HG02642 (cell line): Measurements from ENCODE around the gene CCDC200.
"Not testable (repeated sequence)": the region's sequence is repeated elsewhere in the genome, so short reads cannot be mapped to it uniquely, and the experiment has no call there.

Experiments used
- ATAC-seq: cut with Tn5 transposase; IDR thresholded peaks from one replicate; pipeline ENCODE4 v1.9.1; 2021; ENCODE audit warnings: mild to moderate bottlenecking; ENCODE audit not compliant: unreplicated experiment, poor library complexity

The CCDC200 gene

DNA sequence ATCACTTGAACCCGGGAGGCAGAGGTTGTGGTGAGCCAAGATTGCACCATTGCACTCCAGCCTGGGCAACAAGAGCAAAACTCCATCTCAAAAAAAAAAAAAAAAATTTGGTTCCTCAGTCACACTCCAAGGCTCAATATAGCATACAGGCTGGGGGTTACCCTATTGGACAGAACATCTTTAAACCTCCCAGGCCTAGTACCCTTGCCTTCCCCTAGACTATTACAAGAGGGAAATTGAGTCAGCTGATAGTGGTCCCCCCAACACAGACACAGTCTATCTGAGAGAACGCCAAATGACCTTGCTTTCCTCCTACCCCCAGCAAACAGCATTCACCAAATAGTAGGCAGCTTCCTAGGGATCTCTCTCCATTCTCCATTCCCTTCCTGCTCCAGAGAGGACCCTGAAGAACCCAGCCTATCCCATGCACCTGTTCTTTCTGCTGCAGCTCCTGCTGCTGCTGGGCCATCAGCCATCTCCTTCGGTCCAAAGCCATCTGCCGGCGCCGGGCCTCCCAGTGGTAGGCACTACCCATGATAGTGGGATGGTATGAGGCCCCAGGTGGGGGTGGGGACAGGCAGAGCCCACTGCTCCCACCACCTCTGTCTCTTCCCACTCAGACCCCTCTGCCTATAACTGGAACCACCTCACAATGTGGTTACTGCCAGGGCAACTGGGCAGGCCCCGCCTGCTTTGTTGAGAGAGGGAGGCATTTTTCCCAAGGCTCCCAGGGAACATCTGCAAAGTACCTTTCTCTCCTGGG is at the start of gene CCDC200:
Gene CCDC200 (minus strand): TSS at position 604 of the 763 bp plus-strand sequence. CDS start 69 bp downstream, at position 535.
- ATAC-seq: not testable (repeated sequence)

DNA sequence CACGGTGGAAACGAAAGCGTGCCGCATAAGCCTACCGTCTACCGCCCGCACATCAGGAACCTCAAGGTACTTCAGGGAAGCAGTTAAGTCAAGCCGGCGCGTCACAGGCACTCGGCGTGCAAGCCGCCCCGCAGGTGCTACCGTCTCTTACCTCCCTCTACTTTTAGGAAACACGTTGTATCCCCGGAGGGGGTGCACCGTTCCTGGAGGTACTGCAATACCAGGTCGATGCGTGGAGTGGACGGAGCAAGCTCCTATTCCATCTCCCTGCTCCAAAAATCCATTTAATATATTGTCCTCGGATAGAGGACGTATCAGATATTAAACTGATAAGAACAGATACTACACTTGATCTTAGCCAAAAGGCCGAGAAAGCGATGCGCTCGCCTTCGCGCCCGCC is 44.5 kb upstream of the CCDC200 start:
- ATAC-seq: not testable (repeated sequence)

DNA sequence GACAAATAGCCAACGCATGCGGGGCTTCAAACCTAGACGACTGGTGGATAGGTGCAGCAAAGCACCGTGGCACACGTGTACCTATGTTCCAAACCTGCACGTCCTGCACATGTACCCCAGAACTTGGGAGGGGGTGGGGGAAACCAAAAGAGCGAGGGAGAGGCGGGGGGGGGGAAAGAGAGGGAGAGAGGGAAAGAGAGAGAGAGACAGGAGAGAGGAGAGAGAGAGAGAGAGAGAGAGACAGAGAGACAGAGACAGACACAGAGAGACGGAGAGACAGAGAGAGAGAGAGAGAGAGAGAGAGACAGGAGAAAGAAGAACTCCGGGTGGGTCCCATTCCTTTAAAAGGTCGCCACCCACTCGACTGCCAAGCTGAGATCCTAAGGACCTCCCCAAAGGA is 44.1 kb upstream of the CCDC200 start:
- ATAC-seq: not testable (repeated sequence)

DNA sequence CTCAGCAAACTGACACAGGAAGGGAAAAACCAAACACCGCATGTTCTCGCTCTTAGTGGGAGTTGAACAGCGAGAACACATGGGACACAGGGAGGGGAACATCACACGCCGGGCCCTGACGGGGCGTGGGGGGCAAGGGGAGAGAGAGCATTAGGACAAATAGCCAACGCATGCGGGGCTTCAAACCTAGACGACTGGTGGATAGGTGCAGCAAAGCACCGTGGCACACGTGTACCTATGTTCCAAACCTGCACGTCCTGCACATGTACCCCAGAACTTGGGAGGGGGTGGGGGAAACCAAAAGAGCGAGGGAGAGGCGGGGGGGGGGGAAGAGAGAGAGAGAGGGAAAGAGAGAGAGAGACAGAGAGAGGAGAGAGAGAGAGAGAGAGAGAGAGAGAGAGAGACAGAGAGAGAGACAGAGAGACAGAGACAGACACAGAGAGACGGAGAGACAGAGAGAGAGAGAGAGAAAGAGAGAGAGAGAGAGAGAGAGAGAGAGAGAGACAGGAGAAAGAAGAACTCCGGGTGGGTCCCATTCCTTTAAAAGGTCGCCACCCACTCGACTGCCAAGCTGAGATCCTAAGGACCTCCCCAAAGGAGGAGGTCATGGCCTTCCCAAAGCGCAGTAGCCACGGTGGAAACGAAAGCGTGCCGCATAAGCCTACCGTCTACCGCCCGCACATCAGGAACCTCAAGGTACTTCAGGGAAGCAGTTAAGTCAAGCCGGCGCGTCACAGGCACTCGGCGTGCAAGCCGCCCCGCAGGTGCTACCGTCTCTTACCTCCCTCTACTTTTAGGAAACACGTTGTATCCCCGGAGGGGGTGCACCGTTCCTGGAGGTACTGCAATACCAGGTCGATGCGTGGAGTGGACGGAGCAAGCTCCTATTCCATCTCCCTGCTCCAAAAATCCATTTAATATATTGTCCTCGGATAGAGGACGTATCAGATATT is 42.4 kb upstream of the CCDC200 start:
- not testable (repeated sequence) for ATAC-seq

DNA sequence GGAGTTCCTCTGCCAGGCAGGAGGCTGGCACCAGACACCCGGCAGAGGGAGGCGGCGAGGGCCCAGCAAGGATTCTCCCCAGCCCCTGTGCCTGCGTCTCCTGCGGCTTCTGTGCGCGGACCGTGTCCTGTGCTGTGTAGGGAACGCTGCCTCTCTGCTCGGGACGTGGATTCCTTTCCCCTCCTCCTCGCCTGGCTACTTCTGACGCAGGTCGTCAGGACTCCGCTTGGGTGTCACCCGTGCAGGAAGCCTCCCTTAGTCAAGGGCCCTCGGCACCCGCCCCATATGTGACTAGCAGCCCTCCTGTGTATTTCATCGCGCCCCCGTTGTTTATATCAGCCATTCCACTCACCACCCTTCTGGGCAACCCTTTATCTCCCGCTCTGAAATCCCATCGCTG is 18.0 kb upstream of the CCDC200 start:
- not testable (repeated sequence) for ATAC-seq

DNA sequence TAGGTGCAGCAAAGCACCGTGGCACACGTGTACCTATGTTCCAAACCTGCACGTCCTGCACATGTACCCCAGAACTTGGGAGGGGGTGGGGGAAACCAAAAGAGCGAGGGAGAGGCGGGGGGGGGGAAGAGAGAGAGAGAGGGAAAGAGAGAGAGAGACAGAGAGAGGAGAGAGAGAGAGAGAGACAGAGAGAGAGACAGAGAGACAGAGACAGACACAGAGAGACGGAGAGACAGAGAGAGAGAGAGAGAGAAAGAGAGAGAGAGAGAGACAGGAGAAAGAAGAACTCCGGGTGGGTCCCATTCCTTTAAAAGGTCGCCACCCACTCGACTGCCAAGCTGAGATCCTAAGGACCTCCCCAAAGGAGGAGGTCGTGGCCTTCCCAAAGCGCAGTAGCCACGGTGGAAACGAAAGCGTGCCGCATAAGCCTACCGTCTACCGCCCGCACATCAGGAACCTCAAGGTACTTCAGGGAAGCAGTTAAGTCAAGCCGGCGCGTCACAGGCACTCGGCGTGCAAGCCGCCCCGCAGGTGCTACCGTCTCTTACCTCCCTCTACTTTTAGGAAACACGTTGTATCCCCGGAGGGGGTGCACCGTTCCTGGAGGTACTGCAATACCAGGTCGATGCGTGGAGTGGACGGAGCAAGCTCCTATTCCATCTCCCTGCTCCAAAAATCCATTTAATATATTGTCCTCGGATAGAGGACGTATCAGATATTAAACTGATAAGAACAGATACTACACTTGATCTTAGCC is 12.4 kb upstream of the CCDC200 start:
- not testable (repeated sequence) for ATAC-seq

DNA sequence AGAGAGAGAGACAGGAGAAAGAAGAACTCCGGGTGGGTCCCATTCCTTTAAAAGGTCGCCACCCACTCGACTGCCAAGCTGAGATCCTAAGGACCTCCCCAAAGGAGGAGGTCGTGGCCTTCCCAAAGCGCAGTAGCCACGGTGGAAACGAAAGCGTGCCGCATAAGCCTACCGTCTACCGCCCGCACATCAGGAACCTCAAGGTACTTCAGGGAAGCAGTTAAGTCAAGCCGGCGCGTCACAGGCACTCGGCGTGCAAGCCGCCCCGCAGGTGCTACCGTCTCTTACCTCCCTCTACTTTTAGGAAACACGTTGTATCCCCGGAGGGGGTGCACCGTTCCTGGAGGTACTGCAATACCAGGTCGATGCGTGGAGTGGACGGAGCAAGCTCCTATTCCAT is 11.2 kb upstream of the CCDC200 start:
- not testable (repeated sequence) for ATAC-seq

DNA sequence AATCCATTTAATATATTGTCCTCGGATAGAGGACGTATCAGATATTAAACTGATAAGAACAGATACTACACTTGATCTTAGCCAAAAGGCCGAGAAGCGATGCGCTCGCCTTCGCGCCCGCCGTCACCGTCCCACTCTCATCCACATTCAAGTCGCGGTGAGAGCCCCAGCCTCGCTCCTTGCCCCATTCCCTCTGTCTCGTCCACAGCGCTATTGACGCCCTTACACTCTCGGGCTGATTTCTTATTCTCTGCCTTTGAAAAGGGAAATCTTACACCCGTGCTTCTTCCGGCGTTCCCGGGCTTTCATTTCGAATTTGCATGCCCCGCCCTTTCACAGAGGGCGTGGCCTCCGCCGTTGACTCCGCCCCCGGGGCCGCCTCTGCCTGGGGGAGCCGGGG is 5.5 kb upstream of the CCDC200 start, which contains the start of gene RNU2-1:
Gene RNU2-1 (minus strand): TSS at position 101 of the 400 bp plus-strand sequence.
- not testable (repeated sequence) for ATAC-seq

DNA sequence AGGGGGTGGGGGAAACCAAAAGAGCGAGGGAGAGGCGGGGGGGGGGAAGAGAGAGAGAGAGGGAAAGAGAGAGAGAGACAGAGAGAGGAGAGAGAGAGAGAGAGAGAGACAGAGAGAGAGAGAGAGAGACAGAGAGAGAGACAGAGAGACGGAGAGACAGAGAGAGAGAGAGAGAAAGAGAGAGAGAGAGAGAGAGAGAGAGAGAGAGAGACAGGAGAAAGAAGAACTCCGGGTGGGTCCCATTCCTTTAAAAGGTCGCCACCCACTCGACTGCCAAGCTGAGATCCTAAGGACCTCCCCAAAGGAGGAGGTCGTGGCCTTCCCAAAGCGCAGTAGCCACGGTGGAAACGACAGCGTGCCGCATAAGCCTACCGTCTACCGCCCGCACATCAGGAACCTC is 4.8 kb upstream of the CCDC200 start:
- ATAC-seq: not testable (repeated sequence)

DNA sequence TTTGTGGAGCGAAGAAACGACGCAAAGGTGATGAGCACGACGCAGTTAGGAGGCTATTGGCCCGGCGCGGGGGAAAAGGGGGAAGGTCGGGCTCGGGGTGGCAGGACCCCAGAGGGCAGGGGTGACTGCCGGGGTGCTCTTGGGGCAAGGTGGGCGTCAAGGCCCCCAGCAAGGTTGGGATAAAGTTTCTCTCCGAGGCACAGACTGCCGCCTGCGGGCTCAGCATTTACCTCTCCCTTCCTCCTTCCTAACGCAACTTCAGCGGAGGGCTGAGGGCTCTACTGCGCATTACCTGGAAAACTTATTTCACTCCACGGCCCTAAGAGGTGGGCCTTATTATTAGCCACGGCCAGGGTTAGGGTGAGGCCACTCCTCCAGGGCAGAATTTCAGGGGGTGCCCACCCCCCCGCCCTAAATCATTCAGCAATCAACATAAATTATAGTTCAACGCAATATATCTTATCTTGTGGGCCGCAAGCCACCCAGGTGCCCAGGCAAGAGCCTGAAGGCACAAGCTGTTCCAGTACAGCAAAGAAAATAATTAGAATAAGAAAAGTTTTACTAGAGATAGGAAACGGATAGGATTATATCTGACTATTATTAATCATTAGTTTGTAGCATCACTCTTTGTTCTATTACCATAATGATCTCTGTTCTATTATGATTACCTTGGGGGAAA is 3.7 kb upstream of the CCDC200 start:
- not testable (repeated sequence) for ATAC-seq

DNA sequence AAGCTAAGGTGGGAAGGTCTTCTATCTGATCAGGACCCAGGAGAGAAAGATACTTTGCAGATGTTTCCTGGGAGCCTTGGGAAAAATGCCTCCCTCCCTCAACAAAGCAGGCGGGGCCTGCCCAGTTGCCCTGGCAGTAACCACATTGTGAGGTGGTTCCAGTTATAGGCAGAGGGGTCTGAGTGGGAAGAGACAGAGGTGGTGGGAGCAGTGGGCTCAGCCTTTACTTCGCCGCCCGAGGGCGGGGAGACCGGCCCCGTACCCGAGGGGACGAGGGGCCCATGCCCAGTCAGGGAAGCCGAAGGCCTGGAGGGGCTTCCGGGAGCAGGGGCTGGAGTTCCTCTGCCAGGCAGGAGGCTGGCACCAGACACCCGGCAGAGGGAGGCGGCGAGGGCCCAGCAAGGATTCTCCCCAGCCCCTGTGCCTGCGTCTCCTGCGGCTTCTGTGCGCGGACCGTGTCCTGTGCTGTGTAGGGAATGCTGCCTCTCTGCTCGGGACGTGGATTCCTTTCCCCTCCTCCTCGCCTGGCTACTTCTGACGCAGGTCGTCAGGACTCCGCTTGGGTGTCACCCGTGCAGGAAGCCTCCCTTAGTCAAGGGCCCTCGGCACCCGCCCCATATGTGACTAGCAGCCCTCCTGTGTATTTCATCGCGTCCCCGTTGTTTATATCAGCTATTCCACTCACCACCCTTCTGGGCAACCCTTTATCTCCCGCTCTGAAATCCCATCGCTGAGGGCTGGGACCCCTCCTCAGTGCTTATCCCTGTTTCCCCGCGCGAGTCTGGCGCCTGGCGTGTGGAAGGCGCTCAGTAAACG is 3.0 kb upstream of the CCDC200 start:
- not testable (repeated sequence) for ATAC-seq

DNA sequence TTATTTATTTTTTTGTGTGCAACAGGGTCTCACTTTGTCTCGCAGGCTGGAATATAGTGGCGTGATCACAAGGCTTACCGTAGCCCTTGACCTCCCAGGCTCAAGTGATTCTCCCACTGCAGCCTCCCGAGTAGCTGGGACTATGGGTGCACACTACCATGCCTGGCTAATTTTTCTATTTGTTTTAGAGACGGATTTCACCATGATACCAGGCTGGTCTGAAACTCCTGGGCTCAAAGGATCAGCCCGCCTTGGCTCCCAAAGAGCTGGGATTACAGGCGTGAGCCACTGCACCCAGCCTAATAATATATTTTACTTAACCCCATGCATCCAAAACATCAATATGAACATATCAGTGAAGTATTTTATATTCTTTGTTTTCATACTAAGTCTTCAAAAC is 2.0 kb downstream of the CCDC200 start:
- no peak for ATAC-seq

DNA sequence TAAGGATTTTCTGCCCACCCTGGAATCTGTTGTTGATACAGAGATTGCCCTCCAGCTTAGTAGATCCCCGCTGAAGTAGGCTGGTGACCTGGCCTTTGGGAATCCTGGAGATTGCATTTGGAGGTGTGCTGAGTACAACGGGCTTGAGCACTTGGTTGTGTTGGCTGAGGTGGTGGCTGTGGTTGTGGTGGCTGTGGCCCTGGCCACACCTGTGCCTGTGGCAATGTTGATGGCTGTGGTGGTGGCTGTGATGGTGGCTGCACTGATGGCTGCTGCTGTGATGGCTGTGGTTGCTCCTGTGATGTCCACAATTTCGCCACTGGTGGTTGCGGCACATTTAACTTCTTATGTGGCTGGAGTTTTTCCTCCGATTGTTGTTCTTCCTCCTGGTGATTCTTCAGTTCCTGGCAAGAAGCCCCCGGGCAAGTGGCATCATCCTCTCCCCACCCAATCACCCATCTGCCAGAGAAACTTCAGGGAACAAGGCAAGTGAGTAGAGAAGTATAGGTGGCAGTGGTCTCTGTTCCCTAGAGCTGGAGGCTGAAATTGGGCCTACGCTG is 4.2 kb downstream of the CCDC200 start:
- ATAC-seq: no peak

DNA sequence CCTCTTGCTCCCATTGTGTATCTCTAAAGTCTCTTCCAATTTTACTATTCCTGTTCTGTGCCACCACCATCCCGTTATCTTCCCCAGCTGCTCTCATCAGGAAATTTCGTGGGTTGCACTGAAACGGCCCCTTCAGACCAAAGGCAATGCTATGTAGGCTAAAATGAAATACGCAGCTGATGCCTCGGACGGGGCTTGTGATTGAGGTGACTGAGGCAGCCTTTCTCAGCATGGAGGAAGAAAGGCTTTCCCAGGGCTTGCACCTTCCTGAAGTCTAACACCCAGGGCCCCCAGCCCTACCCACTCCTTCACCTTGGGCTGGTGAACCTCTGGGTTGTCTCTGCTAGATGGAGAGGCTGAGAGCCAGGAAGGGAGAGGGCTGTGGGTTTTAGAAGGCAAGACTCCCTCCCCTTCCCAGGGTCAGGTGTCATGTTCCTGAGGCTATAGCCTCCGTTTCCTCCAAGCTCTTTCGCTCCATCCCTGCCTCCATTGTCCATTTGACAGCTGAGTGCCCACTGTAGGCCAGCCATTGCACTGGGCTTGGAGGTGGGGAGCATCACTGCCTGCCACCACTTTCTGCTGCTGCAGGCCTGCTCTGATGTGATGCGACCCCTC is 7.8 kb downstream of the CCDC200 start:
- ATAC-seq: no peak

DNA sequence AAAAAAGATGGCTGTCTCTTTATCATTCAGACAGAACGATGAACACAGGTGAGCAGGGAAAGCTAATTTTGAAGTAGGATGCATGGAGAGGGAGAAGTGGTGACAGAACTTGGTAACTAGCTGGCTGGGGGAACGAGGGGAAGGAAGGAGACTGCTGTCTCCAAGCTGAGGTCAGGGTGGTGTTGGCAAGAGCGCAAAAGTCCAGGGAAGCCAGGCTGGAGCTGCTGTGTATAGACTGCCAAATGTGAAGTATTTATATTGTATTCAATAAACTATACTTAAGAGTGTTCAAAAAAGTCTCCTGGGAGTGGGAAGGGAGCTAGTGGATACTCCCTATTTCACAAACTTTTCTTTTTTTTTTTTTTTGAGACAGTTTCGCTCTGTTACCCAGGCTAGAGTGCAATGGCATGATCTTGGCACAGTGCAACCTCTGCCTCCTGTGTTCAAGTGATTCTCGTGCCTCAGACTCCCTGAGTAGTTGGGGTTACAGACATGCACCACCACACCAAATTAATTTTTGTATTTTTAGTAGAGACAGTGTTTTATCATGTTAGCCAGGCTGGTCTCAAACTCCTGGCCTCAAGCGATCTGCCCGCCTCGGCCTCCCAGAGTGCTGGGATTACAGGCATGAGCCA is 8.6 kb downstream of the CCDC200 start:
- no peak for ATAC-seq

DNA sequence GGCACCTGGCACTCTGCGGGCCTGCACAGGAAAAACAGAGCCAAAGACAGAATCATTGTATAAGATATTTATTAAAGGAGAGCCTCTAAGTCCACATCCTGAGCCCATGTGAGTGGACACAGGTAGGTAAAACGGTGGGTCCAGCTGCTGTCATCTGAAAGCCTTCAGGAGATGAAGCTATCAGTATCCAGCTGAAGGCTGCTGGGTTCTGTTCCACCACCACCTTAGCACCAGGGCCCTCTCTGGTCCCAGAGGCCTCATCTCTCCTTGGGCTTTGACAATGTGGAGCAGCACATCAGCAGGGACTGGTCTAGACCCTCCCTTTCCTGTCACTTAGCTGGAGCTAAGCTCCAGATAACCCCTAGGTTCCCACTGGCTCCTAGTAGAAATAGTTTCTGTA is 9.4 kb downstream of the CCDC200 start:
- no peak for ATAC-seq

DNA sequence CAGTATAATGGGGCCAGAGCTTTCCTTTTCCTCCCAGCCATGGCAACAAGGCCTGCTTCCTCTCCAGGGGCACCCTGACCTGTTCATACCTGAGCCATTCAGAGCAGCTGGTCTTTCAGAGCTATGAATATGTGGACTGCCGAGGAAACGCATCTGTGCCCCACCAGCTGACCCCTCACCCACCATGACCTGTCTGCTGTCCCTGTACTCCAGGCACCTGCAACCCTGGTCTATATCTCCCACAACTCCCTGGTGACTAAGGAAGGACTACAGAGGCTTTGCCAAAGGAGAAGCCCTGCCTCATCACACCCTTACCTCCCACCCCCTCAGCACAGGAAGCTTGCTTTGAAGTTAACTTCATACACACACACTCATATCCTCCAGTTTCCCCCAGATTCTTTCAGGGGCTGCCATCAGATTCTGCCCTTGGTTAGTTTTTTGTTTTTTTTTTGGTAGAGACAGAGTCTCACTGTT is 10.8 kb downstream of the CCDC200 start:
- ATAC-seq: no peak
